Mesothelial cell of epicardium (in vitro differentiated cells): ENCODE measurements around the gene TMEM119. TPM values are rescaled to one million over a fixed set of nuclear protein-coding genes. Genes with fewer than 3 reads are reported as not detected.

Source experiments
- DNase-seq, 2 experiments: peaks; one replicate each; pipeline ENCODE4 v3.0.0; 2021; ENCODE audit warnings: low spot score in 2 of 2; ENCODE audit not compliant: unreplicated experiment in 2 of 2
- H3K27ac Mint-ChIP-seq: 2 replicates; pipeline ENCODE4 v1.8.0; 2021; ENCODE audit warnings: mixed read lengths
- H3K27me3 Mint-ChIP-seq: 2 replicates; pipeline ENCODE4 v1.8.0; 2021; ENCODE audit warnings: low read depth, mixed read lengths
- H3K36me3 Mint-ChIP-seq: 2 replicates; pipeline ENCODE4 v1.8.0; 2021; ENCODE audit warnings: mixed read lengths
- H3K4me1 Mint-ChIP-seq: 2 replicates; pipeline ENCODE4 v1.8.0; 2021; ENCODE audit warnings: mixed read lengths
- H3K4me3 Mint-ChIP-seq: 2 replicates; pipeline ENCODE4 v1.8.0; 2021; ENCODE audit warnings: mild to moderate bottlenecking, moderate library complexity, mixed read lengths
- H3K9me3 Mint-ChIP-seq: 2 replicates; pipeline ENCODE4 v1.8.0; 2021; ENCODE audit warnings: mixed read lengths
- total RNA-seq: library from RNA; stranded (reverse); gene quantifications from 3 replicates; pipeline ENCODE4 v1.2.1, GENCODE V29; 2021
- TF ChIP-seq, protein P1 (sequence below): fragments of 200-600 bp; sonication (generic); IDR thresholded peaks from one replicate; pipeline ENCODE4 v1.5.0; 2021; ENCODE audit warnings: antibody characterized with exemption; ENCODE audit not compliant: unreplicated experiment

Gene TMEM119, protein sequence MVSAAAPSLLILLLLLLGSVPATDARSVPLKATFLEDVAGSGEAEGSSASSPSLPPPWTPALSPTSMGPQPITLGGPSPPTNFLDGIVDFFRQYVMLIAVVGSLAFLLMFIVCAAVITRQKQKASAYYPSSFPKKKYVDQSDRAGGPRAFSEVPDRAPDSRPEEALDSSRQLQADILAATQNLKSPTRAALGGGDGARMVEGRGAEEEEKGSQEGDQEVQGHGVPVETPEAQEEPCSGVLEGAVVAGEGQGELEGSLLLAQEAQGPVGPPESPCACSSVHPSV
- total RNA-seq: 37.6 to 43.2 TPM (median 41.2 TPM) in 3 replicates

DNA sequence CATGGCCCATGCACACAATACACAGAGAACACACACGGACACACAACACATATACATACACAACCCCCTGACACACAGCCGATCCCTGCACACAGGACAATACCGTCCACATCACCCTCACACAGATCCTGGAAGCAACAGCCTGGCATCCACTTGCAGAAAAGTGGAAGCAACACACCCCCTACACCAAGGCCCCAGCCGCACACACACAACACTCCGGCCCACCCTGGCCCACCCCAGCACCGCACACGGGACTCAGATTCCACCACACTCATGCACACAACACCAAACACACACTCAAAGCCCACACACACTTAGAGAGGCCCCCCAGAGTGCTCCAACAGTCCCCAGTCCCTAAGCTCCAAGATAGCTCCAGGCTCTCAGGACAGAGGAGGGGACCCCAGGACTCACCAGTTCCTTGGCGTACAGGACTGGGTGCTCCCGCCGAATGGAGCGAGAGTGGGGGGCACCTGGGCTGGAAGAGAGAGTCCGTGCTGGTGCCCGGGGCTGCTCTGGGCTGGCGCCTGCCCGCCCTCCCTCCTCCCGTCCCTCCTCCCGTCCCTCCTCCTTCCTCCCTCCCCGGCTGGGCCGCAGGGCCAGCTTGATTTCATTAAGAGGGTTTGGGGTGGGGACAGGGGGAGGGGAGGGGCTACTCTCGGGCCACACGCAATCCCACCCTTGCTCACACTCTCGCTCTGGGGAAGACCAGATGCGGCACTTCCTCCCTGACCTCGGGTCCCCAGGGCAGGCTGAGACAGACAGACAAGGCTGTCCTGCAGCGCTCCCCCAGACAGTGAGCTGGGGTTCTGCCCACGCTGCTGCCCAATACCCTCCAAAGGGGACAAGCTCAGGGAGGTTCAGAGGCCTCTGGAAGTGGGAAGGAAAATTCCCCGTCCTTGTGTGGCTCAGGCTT is at the start of gene TMEM119:
Gene TMEM119 (minus strand): TSS at position 526 of the 913 bp plus-strand sequence. CDS start 5,701 bp downstream, outside the sequence.
- H3K36me3 Mint-ChIP-seq: no peaks in the 10 kb centered on the region
- TF ChIP-seq, protein P1, sequence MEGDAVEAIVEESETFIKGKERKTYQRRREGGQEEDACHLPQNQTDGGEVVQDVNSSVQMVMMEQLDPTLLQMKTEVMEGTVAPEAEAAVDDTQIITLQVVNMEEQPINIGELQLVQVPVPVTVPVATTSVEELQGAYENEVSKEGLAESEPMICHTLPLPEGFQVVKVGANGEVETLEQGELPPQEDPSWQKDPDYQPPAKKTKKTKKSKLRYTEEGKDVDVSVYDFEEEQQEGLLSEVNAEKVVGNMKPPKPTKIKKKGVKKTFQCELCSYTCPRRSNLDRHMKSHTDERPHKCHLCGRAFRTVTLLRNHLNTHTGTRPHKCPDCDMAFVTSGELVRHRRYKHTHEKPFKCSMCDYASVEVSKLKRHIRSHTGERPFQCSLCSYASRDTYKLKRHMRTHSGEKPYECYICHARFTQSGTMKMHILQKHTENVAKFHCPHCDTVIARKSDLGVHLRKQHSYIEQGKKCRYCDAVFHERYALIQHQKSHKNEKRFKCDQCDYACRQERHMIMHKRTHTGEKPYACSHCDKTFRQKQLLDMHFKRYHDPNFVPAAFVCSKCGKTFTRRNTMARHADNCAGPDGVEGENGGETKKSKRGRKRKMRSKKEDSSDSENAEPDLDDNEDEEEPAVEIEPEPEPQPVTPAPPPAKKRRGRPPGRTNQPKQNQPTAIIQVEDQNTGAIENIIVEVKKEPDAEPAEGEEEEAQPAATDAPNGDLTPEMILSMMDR: no peak
- no peaks in the 10 kb centered on the region for H3K27me3 Mint-ChIP-seq
- no peaks in the 10 kb centered on the region for H3K9me3 Mint-ChIP-seq
- peak within 1 kb of the TSS; percentile 86 for H3K27ac Mint-ChIP-seq
- peaks cover 6% of the 10 kb centered on the region for H3K4me1 Mint-ChIP-seq
- no peak for DNase-seq
- H3K4me3 Mint-ChIP-seq: no peak within 1 kb of the TSS

DNA sequence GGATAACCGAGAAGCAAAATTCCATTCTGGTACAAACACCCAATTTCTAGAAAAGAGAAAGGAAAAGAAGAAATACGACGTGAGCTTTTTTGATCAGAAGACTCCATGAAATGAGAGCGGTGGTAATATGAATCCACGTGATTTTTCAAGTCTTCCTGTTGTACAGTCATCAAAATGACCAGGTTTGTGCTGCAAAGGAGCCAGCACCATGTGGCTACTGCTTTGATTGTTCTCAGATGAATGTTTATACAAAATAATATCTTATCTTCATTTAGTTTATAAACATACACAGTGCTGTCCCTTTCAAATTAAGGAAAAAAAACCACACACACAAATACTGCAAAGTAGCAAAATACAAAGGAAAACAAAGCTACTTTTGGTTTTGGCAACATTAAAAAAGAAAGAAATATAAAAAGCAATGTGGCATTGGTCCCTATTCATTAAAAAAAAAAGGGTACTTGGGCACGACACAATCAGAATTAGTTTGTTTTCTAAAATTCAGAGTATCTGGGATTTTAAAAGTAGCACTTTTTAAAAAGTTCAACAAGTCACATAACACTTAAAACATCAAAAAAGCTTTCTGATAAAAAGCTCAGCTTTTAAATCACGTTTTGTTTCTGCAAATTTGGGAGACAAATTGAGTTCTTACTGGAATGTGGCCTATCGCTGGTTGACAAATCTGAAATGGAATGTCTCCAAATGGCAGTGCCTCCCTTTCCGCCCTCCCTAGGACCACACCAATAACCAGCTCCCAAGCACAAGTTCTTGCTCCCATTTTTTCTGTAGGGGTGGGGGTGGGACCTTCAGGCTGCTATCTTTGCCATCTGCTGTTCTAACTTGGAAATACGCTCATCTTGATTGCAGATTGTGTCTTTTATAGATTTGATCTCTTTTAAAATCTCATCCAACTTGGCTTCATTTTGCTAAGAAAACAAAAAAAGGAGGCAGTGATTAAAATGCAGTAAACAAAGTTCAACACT is 49.0 kb upstream of the TMEM119 start:
- Mint-ChIP-seq H3K9me3 (no peaks in the 10 kb centered on the region), H3K4me1 (peaks cover 12% of the 10 kb centered on the region), H3K4me3 (no peak overlapping the region), H3K27me3 (no peaks in the 10 kb centered on the region), H3K36me3 (peaks cover 26% of the 10 kb centered on the region), H3K27ac (no peak overlapping the region)
- no peak for DNase-seq
- TF ChIP-seq, protein P1: no peak

DNA sequence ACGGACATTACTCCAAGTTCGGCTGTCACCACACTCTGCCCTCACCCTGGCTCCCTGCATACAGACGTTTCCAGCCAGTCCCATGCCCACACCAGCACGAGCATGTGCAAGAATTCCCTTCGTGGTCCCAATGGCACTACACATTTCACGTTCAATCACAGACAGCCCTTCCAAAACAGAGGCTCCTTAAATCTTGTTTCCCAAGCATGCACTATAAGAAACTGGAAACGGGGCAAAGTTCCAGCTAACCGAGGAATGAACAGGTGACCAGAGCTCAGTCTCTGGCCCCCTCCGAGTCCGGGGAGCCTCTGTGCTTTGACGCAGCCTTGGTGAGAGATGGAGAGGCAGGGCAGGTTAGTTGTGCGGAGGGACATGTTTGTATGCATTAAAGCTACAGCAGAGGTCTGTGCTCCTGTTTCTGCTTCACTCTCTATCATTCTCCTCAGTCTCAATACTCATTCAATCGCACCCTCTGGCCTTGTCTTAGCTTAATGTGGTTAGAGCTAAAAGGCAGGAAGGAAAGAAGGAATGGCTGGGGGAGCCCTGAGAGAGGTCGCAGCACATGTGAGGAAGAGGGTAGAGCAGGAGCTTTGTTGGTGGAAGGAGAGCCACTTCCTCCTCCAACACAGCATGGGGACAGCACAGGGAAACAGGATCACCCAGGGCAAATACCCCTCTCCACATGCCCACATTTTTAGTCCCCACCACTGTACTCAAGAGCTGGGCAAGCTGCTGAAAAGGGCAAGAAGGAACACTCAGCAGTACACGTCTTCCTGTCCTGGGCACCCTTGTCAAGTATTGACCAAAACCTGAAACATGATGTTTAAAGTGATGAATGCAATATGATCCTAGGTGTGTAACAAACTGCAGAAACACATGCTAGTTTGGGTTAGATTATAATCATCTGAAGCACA is 48.1 kb upstream of the TMEM119 start:
- TF ChIP-seq, protein P1: no peak
- Mint-ChIP-seq H3K36me3 (peaks cover 21% of the 10 kb centered on the region), H3K27me3 (no peaks in the 10 kb centered on the region), H3K27ac (no peak overlapping the region), H3K4me3 (no peak overlapping the region), H3K4me1 (peaks cover 22% of the 10 kb centered on the region), H3K9me3 (no peaks in the 10 kb centered on the region)
- no peak for DNase-seq

DNA sequence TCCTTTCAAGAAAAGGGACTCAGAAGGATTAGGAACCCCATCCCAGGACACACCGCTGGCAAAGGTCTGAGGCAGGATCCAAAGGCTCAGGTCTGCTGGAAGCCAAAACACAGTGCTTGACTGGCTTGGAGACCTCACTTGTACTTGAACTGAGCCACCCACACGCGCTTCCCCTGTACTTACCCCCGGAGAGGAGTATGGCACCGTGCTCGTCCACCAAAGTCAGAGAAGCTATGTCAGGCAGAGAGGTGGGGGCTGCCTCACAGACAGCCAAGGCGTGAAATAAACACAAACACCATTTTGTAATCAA is 46.9 kb upstream of the TMEM119 start:
- no peaks in the 10 kb centered on the region for H3K27me3 Mint-ChIP-seq
- H3K4me3 Mint-ChIP-seq: no peak overlapping the region
- H3K9me3 Mint-ChIP-seq: no peaks in the 10 kb centered on the region
- DNase-seq: no peak
- TF ChIP-seq, protein P1: no peak
- H3K27ac Mint-ChIP-seq: no peak overlapping the region
- H3K4me1 Mint-ChIP-seq: peaks cover 25% of the 10 kb centered on the region
- peaks cover 20% of the 10 kb centered on the region for H3K36me3 Mint-ChIP-seq
